ENCODE data around the gene PTK7. TPM values are rescaled to one million over a fixed set of nuclear protein-coding genes. Genes with fewer than 3 reads are reported as not detected.

The PTK7 gene
- total and polyA plus RNA-seq, 2 of the 8 experiments (the other 6 are each of a cell fraction or from before 2014, with no cell fraction given): 110 to 138 TPM

GRCh38 chr6:43150051-43150751 is 74.1 kb downstream of the PTK7 start:
- H3K9me3 ChIP-seq (ENCODE audit: insufficient read depth in 2 of 2, low read depth in 1 of 2, low read length in 1 of 2): no peaks in the 10 kb centered on the region
- no peak overlapping the region for H3K4me2 ChIP-seq (ENCODE audit: insufficient read depth in 1 of 2, low read depth in 2 of 2, low read length in 2 of 2)
- H2BK15ac ChIP-seq (ENCODE audit: low read length): no peak overlapping the region
- no peak overlapping the region for H3K14ac ChIP-seq (ENCODE audit: insufficient read length)
- POLR2A ChIA-PET (ENCODE audit: partially characterized antibody): interaction anchor here (0.6 to 1.2 kb wide), 2 partner anchors 17 to 25 kb away, joined by 3 to 4 read pairs; no protein-coding TSS in a partner anchor
- DNase-seq (ENCODE audit: low read depth in 1 of 2, low spot score in 2 of 2) (no peak), FAIRE-seq (no peak)
- H4K20me1 ChIP-seq (replicated peaks in 1 of 2; ENCODE audit: control insufficient read depth in 1 of 2, insufficient read depth in 2 of 2, low read length in 2 of 2): no peaks in the 10 kb centered on the region
- H2BK120ac ChIP-seq (replicated peaks; ENCODE audit: low read depth, low read length): no peak overlapping the region
- H2BK20ac ChIP-seq (ENCODE audit: low read length): no peak overlapping the region
- H2BK5ac ChIP-seq (ENCODE audit: low read depth, low read length): no peak overlapping the region
- no peak overlapping the region for H4K8ac ChIP-seq (ENCODE audit: extremely low read depth, insufficient read depth, low read length)
- peaks cover 2 to 11% (median 8%) of the 10 kb centered on the region in 4 experiments; a peak in 6 of 8 replicates for H3K36me3 ChIP-seq (ENCODE audit: control insufficient read depth in 2 of 4, insufficient read depth in 4 of 4, low read length in 3 of 4)
- no peak overlapping the region for H3K56ac ChIP-seq (replicated peaks; ENCODE audit: insufficient read length, low read depth, low read length)
- no peak overlapping the region for H2AK5ac ChIP-seq (ENCODE audit: low read depth, low read length)
- H3K79me1 ChIP-seq (ENCODE audit: low read depth, low read length): no peaks in the 10 kb centered on the region
- H4K91ac ChIP-seq (replicated peaks; ENCODE audit: insufficient read length, low read length): no peak overlapping the region
- H3K27ac ChIP-seq (ENCODE audit: low read depth, low read length): no peak overlapping the region
- 92% methylated on average over 7 of the region's 7 CpGs; no CpG with 5 or more reads in 1 of the 2 experiments for WGBS, 2 experiments (ENCODE audit: extremely low coverage in 1 of 2, insufficient coverage in 1 of 2, insufficient read length in 1 of 2, insufficient replicate concordance in 2 of 2, low coverage in 1 of 2, low lambda C conversion rate in 2 of 2, missing lambda C conversion rate in 1 of 2)
- H3K4ac ChIP-seq (replicated peaks; ENCODE audit: insufficient read length, low read depth, low read length): no peak overlapping the region
- H3K23ac ChIP-seq (ENCODE audit: insufficient read length): no peak overlapping the region
- H3K27me3 ChIP-seq (replicated peaks in 1 of 4; ENCODE audit: control insufficient read depth in 3 of 4, extremely low read depth in 1 of 4, insufficient read depth in 3 of 4, low read length in 3 of 4): no peaks in the 10 kb centered on the region
- H3K18ac ChIP-seq (ENCODE audit: extremely low read depth, low read length): no peak overlapping the region
- H3K9ac ChIP-seq (replicated peaks in 1 of 4; ENCODE audit: extremely low read depth in 1 of 4, low read depth in 3 of 4, low read length in 3 of 4): no peak overlapping the region
- no peaks in the 10 kb centered on the region for H3K4me1 ChIP-seq (replicated peaks in 1 of 4; ENCODE audit: control insufficient read depth in 3 of 4, insufficient read depth in 4 of 4, low read length in 3 of 4)
- no peak overlapping the region for H2AFZ ChIP-seq (ENCODE audit: low read length)
- no peaks in the 10 kb centered on the region for H3K79me2 ChIP-seq (ENCODE audit: control insufficient read depth in 1 of 2, insufficient read depth in 2 of 2, low read length in 2 of 2)
- no peak overlapping the region for H2BK12ac ChIP-seq (ENCODE audit: low read depth, low read length)
- no peak overlapping the region for H3K4me3 ChIP-seq (ENCODE audit: extremely low read depth in 1 of 4, insufficient read depth in 2 of 4, low read depth in 3 of 4, low read length in 4 of 4)
- H4K5ac ChIP-seq (ENCODE audit: insufficient read length, low read depth, low read length): no peak overlapping the region
- CTCF ChIA-PET (ENCODE audit: partially characterized antibody): interaction anchor here (0.9 kb wide), 1 partner anchor 16 kb away, joined by 3 read pairs; no protein-coding TSS in a partner anchor
- H3K23me2 ChIP-seq (ENCODE audit: low read depth, low read length): no peaks in the 10 kb centered on the region
- TF ChIP-seq RNF2 (IDR thresholded peaks at IDR 0.05; ENCODE audit: borderline replicate concordance, low read depth, low read length, missing control alignments, poor library complexity, severe bottlenecking): no peak
- TF ChIP-seq SP2 (IDR thresholded peaks at IDR 0.05; ENCODE audit: low read length): no peak
- TF ChIP-seq YY1 (IDR thresholded peaks at IDR 0.05; ENCODE audit: low read depth, low read length): no peak
